Measurements from ENCODE around the gene ITM2A. TPM values are rescaled to one million over a fixed set of nuclear protein-coding genes. Genes with fewer than 3 reads are reported as not detected.

Gene ITM2A
- polyA plus RNA-seq, result 59.0 TPM

GRCh38 chrX:79366873-79367749 lies at the start of gene ITM2A:
Gene ITM2A (minus strand): TSS chrX:79367334. CDS start chrX:79367215, 119 bp downstream.
- Mint-ChIP-seq H3K36me3 (no peaks in the 10 kb centered on the region), H3K4me1 (peaks cover 3 to 17% (median 9%) of the 10 kb centered on the region in 3 donors), H3K9me3 (no peaks in the 10 kb centered on the region), H3K27ac (peak within 1 kb of the TSS; percentile 5 to 93 (median 15)), H3K4me3 (peak within 1 kb of the TSS; percentile 89 to 98 (median 95)), H3K27me3 (peaks cover 1% of the 10 kb centered on the region)

GRCh38 chrX:79415056-79415455 lies 47.9 kb upstream of the ITM2A start:
- Mint-ChIP-seq H3K9me3 (no peaks in the 10 kb centered on the region), H3K27ac (no peak overlapping the region), H3K27me3 (no peaks in the 10 kb centered on the region), H3K4me1 (peaks cover 0 to 3% (median 1%) of the 10 kb centered on the region in 3 donors), H3K4me3 (no peak overlapping the region), H3K36me3 (no peaks in the 10 kb centered on the region)

- Mint-ChIP-seq H3K4me3 (no peak overlapping the region), H3K27ac (no peak overlapping the region), H3K9me3 (no peaks in the 10 kb centered on the region), H3K27me3 (no peaks in the 10 kb centered on the region), H3K4me1 (peaks cover 0 to 3% (median 1%) of the 10 kb centered on the region in 3 donors), H3K36me3 (no peaks in the 10 kb centered on the region)
Observed at GRCh38 chrX:79413963-79414362, 46.8 kb upstream of the ITM2A start.

GRCh38 chrX:79412972-79413371 lies 45.8 kb upstream of the ITM2A start:
- H3K27ac Mint-ChIP-seq, result no peak overlapping the region
- no peaks in the 10 kb centered on the region for H3K27me3 Mint-ChIP-seq
- no peaks in the 10 kb centered on the region for H3K36me3 Mint-ChIP-seq
- H3K4me3 Mint-ChIP-seq, result peak overlapping the region in 1 of 4 donors; percentile 4
- no peaks in the 10 kb centered on the region for H3K9me3 Mint-ChIP-seq
- H3K4me1 Mint-ChIP-seq, result peaks cover 0 to 3% (median 1%) of the 10 kb centered on the region in 3 donors

GRCh38 chrX:79412166-79412565 lies 45.0 kb upstream of the ITM2A start:
- H3K4me1 Mint-ChIP-seq, result peaks cover 0 to 3% (median 1%) of the 10 kb centered on the region in 3 donors
- H3K4me3 Mint-ChIP-seq, result no peak overlapping the region
- H3K9me3 Mint-ChIP-seq, result no peaks in the 10 kb centered on the region

GRCh38 chrX:79409657-79410056 lies 42.5 kb upstream of the ITM2A start:
- H3K27ac Mint-ChIP-seq, result no peak overlapping the region
- H3K4me1 Mint-ChIP-seq, result peaks cover 0 to 3% (median 1%) of the 10 kb centered on the region in 3 donors
- H3K9me3 Mint-ChIP-seq, result peaks cover 0 to 5% (median 4%) of the 10 kb centered on the region in 3 donors
- no peaks in the 10 kb centered on the region for H3K36me3 Mint-ChIP-seq
- no peaks in the 10 kb centered on the region for H3K27me3 Mint-ChIP-seq
- no peak overlapping the region for H3K4me3 Mint-ChIP-seq

More at GRCh38 chrX:79412166-79412565, 45.0 kb upstream of the ITM2A start:
- Mint-ChIP-seq H3K27me3 (no peaks in the 10 kb centered on the region), H3K27ac (no peak overlapping the region), H3K36me3 (no peaks in the 10 kb centered on the region)

- no peak overlapping the region for H3K27ac Mint-ChIP-seq
- peaks cover 0 to 3% (median 3%) of the 10 kb centered on the region in 3 donors for H3K4me1 Mint-ChIP-seq
- H3K27me3 Mint-ChIP-seq, result no peaks in the 10 kb centered on the region
- H3K4me3 Mint-ChIP-seq, result no peak overlapping the region
- H3K36me3 Mint-ChIP-seq, result no peaks in the 10 kb centered on the region
- peaks cover 0 to 5% (median 4%) of the 10 kb centered on the region in 3 donors for H3K9me3 Mint-ChIP-seq
Observed at GRCh38 chrX:79408623-79409322, 41.6 kb upstream of the ITM2A start.

- no peaks in the 10 kb centered on the region for H3K36me3 Mint-ChIP-seq
- no peak overlapping the region for H3K27ac Mint-ChIP-seq
- no peak overlapping the region for H3K4me3 Mint-ChIP-seq
Observed at GRCh38 chrX:79400623-79401022, 33.5 kb upstream of the ITM2A start.

GRCh38 chrX:79375340-79375739 lies 8.2 kb upstream of the ITM2A start:
- H3K27ac Mint-ChIP-seq, result no peak overlapping the region
- peaks cover 4% of the 10 kb centered on the region for H3K36me3 Mint-ChIP-seq
- no peaks in the 10 kb centered on the region for H3K27me3 Mint-ChIP-seq
- H3K9me3 Mint-ChIP-seq, result no peaks in the 10 kb centered on the region
- no peak overlapping the region for H3K4me3 Mint-ChIP-seq
- H3K4me1 Mint-ChIP-seq, result no peaks in the 10 kb centered on the region

More at GRCh38 chrX:79400623-79401022, 33.5 kb upstream of the ITM2A start:
- no peaks in the 10 kb centered on the region for H3K27me3 Mint-ChIP-seq
- peaks cover 2 to 8% (median 4%) of the 10 kb centered on the region in 3 donors for H3K9me3 Mint-ChIP-seq
- H3K4me1 Mint-ChIP-seq, result peaks cover 0 to 3% (median 1%) of the 10 kb centered on the region in 3 donors

GRCh38 chrX:79371640-79372039 lies 4.5 kb upstream of the ITM2A start:
- H3K4me3 Mint-ChIP-seq, result no peak overlapping the region
- H3K9me3 Mint-ChIP-seq, result no peaks in the 10 kb centered on the region
- H3K27ac Mint-ChIP-seq, result no peak overlapping the region
- H3K27me3 Mint-ChIP-seq, result peaks cover 1% of the 10 kb centered on the region
- peaks cover 3% of the 10 kb centered on the region for H3K36me3 Mint-ChIP-seq
- H3K4me1 Mint-ChIP-seq, result peaks cover 3 to 8% (median 5%) of the 10 kb centered on the region in 3 donors

GRCh38 chrX:79371101-79371500 lies 4.0 kb upstream of the ITM2A start:
- Mint-ChIP-seq H3K4me1 (peaks cover 3 to 12% (median 5%) of the 10 kb centered on the region in 3 donors), H3K27ac (no peak overlapping the region), H3K27me3 (peaks cover 1% of the 10 kb centered on the region), H3K4me3 (no peak overlapping the region), H3K36me3 (peaks cover 2% of the 10 kb centered on the region), H3K9me3 (no peaks in the 10 kb centered on the region)

- Mint-ChIP-seq H3K4me3 (peak overlapping the region in 1 of 4 donors; percentile 31), H3K9me3 (no peaks in the 10 kb centered on the region), H3K36me3 (peaks cover 2% of the 10 kb centered on the region), H3K27me3 (peaks cover 1% of the 10 kb centered on the region), H3K27ac (no peak overlapping the region), H3K4me1 (peaks cover 3 to 14% (median 9%) of the 10 kb centered on the region in 3 donors)
Observed at GRCh38 chrX:79369871-79370270, 2.7 kb upstream of the ITM2A start.

- peak overlapping the region in 1 of 4 donors; percentile 93 for H3K4me3 Mint-ChIP-seq
- no peak overlapping the region for H3K27ac Mint-ChIP-seq
- H3K36me3 Mint-ChIP-seq, result peaks cover 2% of the 10 kb centered on the region
- peaks cover 3 to 17% (median 9%) of the 10 kb centered on the region in 3 donors for H3K4me1 Mint-ChIP-seq
- no peaks in the 10 kb centered on the region for H3K9me3 Mint-ChIP-seq
- H3K27me3 Mint-ChIP-seq, result peaks cover 1% of the 10 kb centered on the region
Observed at GRCh38 chrX:79368441-79368840, 1.3 kb upstream of the ITM2A start.

- H3K9me3 Mint-ChIP-seq, result no peaks in the 10 kb centered on the region
Observed at GRCh38 chrX:79367907-79368306, 773 bp upstream of the ITM2A start.

GRCh38 chrX:79366556-79366872 lies 620 bp downstream of the ITM2A start:
- peaks cover 1% of the 10 kb centered on the region for H3K27me3 Mint-ChIP-seq
- H3K9me3 Mint-ChIP-seq, result no peaks in the 10 kb centered on the region
- peak overlapping the region; percentile 89 to 98 (median 95) for H3K4me3 Mint-ChIP-seq
- H3K27ac Mint-ChIP-seq, result peak overlapping the region; percentile 5 to 93 (median 13)
- H3K4me1 Mint-ChIP-seq, result peaks cover 3 to 17% (median 9%) of the 10 kb centered on the region in 3 donors
- no peaks in the 10 kb centered on the region for H3K36me3 Mint-ChIP-seq

More at GRCh38 chrX:79367907-79368306, 773 bp upstream of the ITM2A start:
- H3K27me3 Mint-ChIP-seq, result peaks cover 1% of the 10 kb centered on the region
- H3K4me1 Mint-ChIP-seq, result peaks cover 3 to 17% (median 9%) of the 10 kb centered on the region in 3 donors
- H3K36me3 Mint-ChIP-seq, result no peaks in the 10 kb centered on the region
- H3K27ac Mint-ChIP-seq, result peak overlapping the region; percentile 5 to 93 (median 15)
- H3K4me3 Mint-ChIP-seq, result peak overlapping the region; percentile 89 to 98 (median 95)
